HepG2 (cell line): ENCODE measurements around the gene CIB1. TPM values are rescaled to one million over a fixed set of nuclear protein-coding genes. Genes with fewer than 3 reads are reported as not detected.
A peak's percentile ranks its signal among the peaks of the same experiment; 100 is the strongest.

Experiments used
- AGO1 ChIP-seq: fragments of 200-400 bp; formaldehyde crosslinking; IDR thresholded peaks from 2 replicates; pipeline ENCODE4 v1.6.1; 2017; ENCODE audit warnings: mild to moderate bottlenecking, low read depth, low read length, moderate library complexity; ENCODE audit not compliant: poor library complexity, severe bottlenecking
- AKAP8 ChIP-seq: sonication (generic); formaldehyde crosslinking; IDR thresholded peaks from 2 replicates; pipeline ENCODE4 v1.5.1; 2020; ENCODE audit warnings: mild to moderate bottlenecking, missing genetic modification reagents
- ATF1 ChIP-seq: IDR thresholded peaks from 2 replicates; pipeline ENCODE4 v1.6.1; 2016; ENCODE audit warnings: mild to moderate bottlenecking, control low read depth
- ATRX ChIP-seq: sonication (generic); formaldehyde crosslinking; IDR thresholded peaks from 2 replicates; pipeline ENCODE4 v1.4.0; 2020; ENCODE audit warnings: missing genetic modification reagents, borderline replicate concordance
- BHLHE40 ChIP-seq: IDR thresholded peaks from 2 replicates; pipeline ENCODE4 v1.6.1; 2011; ENCODE audit warnings: low read length, improper control_type of control experiment
- CENPT ChIP-seq: sonication (generic); formaldehyde crosslinking; IDR thresholded peaks from 2 replicates; pipeline ENCODE4 v1.8.0; 2022; ENCODE audit warnings: low read depth, mild to moderate bottlenecking, moderate library complexity, missing genetic modification reagents
- GATA4 ChIP-seq: sonication (generic); IDR thresholded peaks from 2 replicates; pipeline ENCODE4 v1.6.1; 2016; ENCODE audit warnings: antibody characterized with exemption, low read depth, borderline replicate concordance
- GTF2F1 ChIP-seq: fragments of 150-350 bp; IDR thresholded peaks from 2 replicates; pipeline ENCODE4 v1.6.1; 2014; ENCODE audit warnings: low read length
- HNF4G ChIP-seq, 2 experiments: sonication (generic) in 1 of 2; formaldehyde crosslinking in 1 of 2; IDR thresholded peaks; 2 replicates each; pipeline versions ENCODE4 v1.4.0 to v1.6.1; 2011 to 2020; ENCODE audit warnings: borderline replicate concordance in 2 of 2, low read depth in 2 of 2, mild to moderate bottlenecking in 2 of 2, low read length in 1 of 2, missing genetic modification reagents in 1 of 2, moderate library complexity in 1 of 2
- ISX ChIP-seq: sonication (generic); formaldehyde crosslinking; conservative IDR thresholded peaks from 2 replicates; pipeline ENCODE4 v1.5.0; 2020; ENCODE audit warnings: missing genetic modification reagents
- JDP2 ChIP-seq: sonication (generic); formaldehyde crosslinking; IDR thresholded peaks from 2 replicates; pipeline ENCODE4 v1.8.1; 2022; ENCODE audit warnings: missing genetic modification reagents, borderline replicate concordance
- NR1H2 ChIP-seq: sonication (generic); formaldehyde crosslinking; IDR thresholded peaks from 2 replicates; pipeline ENCODE4 v1.8.1; 2022; ENCODE audit warnings: low read depth, missing genetic modification reagents, borderline replicate concordance
- NR2F6 ChIP-seq, 2 experiments: IDR thresholded peaks; 2 replicates each; pipeline ENCODE4 v1.6.1; 2016; ENCODE audit warnings: antibody characterized with exemption in 1 of 2, mild to moderate bottlenecking in 1 of 2
- POGK ChIP-seq: sonication (generic); formaldehyde crosslinking; conservative IDR thresholded peaks from 2 replicates; pipeline ENCODE4 v1.8.0; 2022; ENCODE audit warnings: mild to moderate bottlenecking, moderate library complexity, missing genetic modification reagents
- POLR2G ChIP-seq: fragments of 200-400 bp; formaldehyde crosslinking; IDR thresholded peaks from 2 replicates; pipeline ENCODE4 v1.6.1; 2018; ENCODE audit warnings: mild to moderate bottlenecking, low read depth, low read length, moderate library complexity
- RFXANK ChIP-seq: IDR thresholded peaks from 2 replicates; pipeline ENCODE4 v1.6.1; 2016
- SALL1 ChIP-seq: sonication (generic); formaldehyde crosslinking; IDR thresholded peaks from 2 replicates; pipeline ENCODE4 v1.8.0; 2022; ENCODE audit warnings: mild to moderate bottlenecking, missing genetic modification reagents
- YY1 ChIP-seq: IDR thresholded peaks from 2 replicates; pipeline ENCODE4 v1.6.1; 2011; ENCODE audit warnings: low read length, low read depth, moderate library complexity, mild to moderate bottlenecking; ENCODE audit not compliant: insufficient read depth, insufficient replicate concordance
- ZBTB38 ChIP-seq: sonication (generic); formaldehyde crosslinking; IDR thresholded peaks from 2 replicates; pipeline ENCODE4 v1.5.1; 2020; ENCODE audit warnings: mild to moderate bottlenecking, missing genetic modification reagents
- ZMYM3 ChIP-seq: sonication (generic); formaldehyde crosslinking; IDR thresholded peaks from 2 replicates; pipeline ENCODE4 v1.5.1; 2020; ENCODE audit warnings: mild to moderate bottlenecking, missing genetic modification reagents
- ZNF235 ChIP-seq: sonication (generic); formaldehyde crosslinking; IDR thresholded peaks from 2 replicates; pipeline ENCODE4 v1.8.1; 2023; ENCODE audit warnings: mild to moderate bottlenecking, missing genetic modification reagents, borderline replicate concordance
- ZNF350 ChIP-seq: sonication (generic); formaldehyde crosslinking; IDR thresholded peaks from 2 replicates; pipeline ENCODE4 v1.4.0; 2020; ENCODE audit warnings: mild to moderate bottlenecking, low read depth, missing genetic modification reagents, borderline replicate concordance
- ZNF552 ChIP-seq: sonication (generic); formaldehyde crosslinking; IDR thresholded peaks from 2 replicates; pipeline ENCODE4 v1.9.0; 2022; ENCODE audit warnings: missing genetic modification reagents, mild to moderate bottlenecking, borderline replicate concordance
- ZNF629 ChIP-seq: sonication (generic); formaldehyde crosslinking; conservative IDR thresholded peaks from 2 replicates; pipeline ENCODE4 v1.5.0; 2020; ENCODE audit warnings: missing genetic modification reagents
- ZNF777 ChIP-seq: sonication (generic); formaldehyde crosslinking; IDR thresholded peaks from 2 replicates; pipeline ENCODE4 v1.4.0; 2020; ENCODE audit warnings: missing genetic modification reagents
- ZUFSP ChIP-seq: sonication (generic); formaldehyde crosslinking; IDR thresholded peaks from 2 replicates; pipeline ENCODE4 v1.9.0; 2021; ENCODE audit warnings: missing genetic modification reagents, mild to moderate bottlenecking, borderline replicate concordance
- ZZZ3 ChIP-seq: sonication (generic); formaldehyde crosslinking; IDR thresholded peaks from 2 replicates; pipeline ENCODE4 v1.4.0; 2020; ENCODE audit warnings: missing genetic modification reagents, mild to moderate bottlenecking, borderline replicate concordance
- polyA plus RNA-seq, 8 experiments: library from polyadenylated mRNA; depleted of rRNA in 3 of 8; stranded (reverse) in 7 of 8; unstranded in 1 of 8; fragments of >200 nt; fragmentation: Illumina TruSeq in 4 of 8; extraction: Trizol in 4 of 8; gene quantifications; 2 replicates each; pipeline versions ENCODE4 v1.2.1 to v1.2.3, GENCODE V29; 2011 to 2016; ENCODE audit warnings: low read depth in 4 of 8, missing spikeins in 1 of 8, mixed read lengths in 1 of 8; ENCODE audit not compliant: insufficient read depth in 1 of 8
- total RNA-seq, 5 experiments: library from RNA; depleted of rRNA; stranded (reverse); fragments of >200 nt; fragmentation: Illumina TruSeq; extraction: Trizol; gene quantifications; 2 replicates each; pipeline ENCODE4 v1.2.3, GENCODE V29; 2016; ENCODE audit warnings: low read depth in 1 of 5

Gene CIB1
- total and polyA plus RNA-seq, 2 of the 13 experiments (the other 11 are each of a cell fraction or from before 2014, with no cell fraction given): 38.7 to 72.7 TPM

GRCh38 chr15:90243943-90244639 lies 10.3 kb upstream of the CIB1 start (continued):
- no peak for TF ChIP-seq ZUFSP (CRISPR knock-in tag)
- no peak for TF ChIP-seq GATA4
- TF ChIP-seq ZNF552 (CRISPR knock-in tag): no peak
- no peak for TF ChIP-seq ZBTB38 (CRISPR knock-in tag)
- no peak for TF ChIP-seq POLR2G
- no peak for TF ChIP-seq AGO1
- TF ChIP-seq NR1H2: no peak
- no peak for TF ChIP-seq ISX (CRISPR knock-in tag)
- no peak for TF ChIP-seq CENPT (CRISPR knock-in tag)
- TF ChIP-seq BHLHE40: no peak
- TF ChIP-seq POGK (CRISPR knock-in tag): no peak
- TF ChIP-seq ZNF235: no peak
- no peak for TF ChIP-seq YY1
- no peak for TF ChIP-seq GTF2F1
- no peak for TF ChIP-seq RFXANK (CRISPR knock-in tag)
- 0 out of 2 replicates have a peak, but pooled peaks have one; percentile 25 for TF ChIP-seq SALL1 (CRISPR knock-in tag)
- no peak for TF ChIP-seq JDP2 (CRISPR knock-in tag)
- 0 out of 2 replicates have a peak, but pooled peaks have one; percentile 22 for TF ChIP-seq HNF4G (IDR thresholded peaks at IDR 0.05; ENCODE audit: borderline replicate concordance, low read depth, low read length)
- no peak for TF ChIP-seq HNF4G (CRISPR knock-in tag; IDR thresholded peaks at IDR 0.05; ENCODE audit: borderline replicate concordance, low read depth)
- TF ChIP-seq AKAP8: no peak
- TF ChIP-seq ATF1 (CRISPR knock-in tag): no peak
- TF ChIP-seq NR2F6 (IDR thresholded peaks at IDR 0.05): no peak
- TF ChIP-seq NR2F6 (CRISPR knock-in tag; IDR thresholded peaks at IDR 0.05): no peak
- no peak for TF ChIP-seq ATRX (CRISPR knock-in tag)
- TF ChIP-seq ZNF629: peak; percentile 66
- TF ChIP-seq ZNF777 (CRISPR knock-in tag): no peak
- TF ChIP-seq ZNF350 (CRISPR knock-in tag): no peak
- TF ChIP-seq ZZZ3 (CRISPR knock-in tag): no peak
- peak; percentile 26; the same call in 1 of the 2 replicates for TF ChIP-seq ZMYM3 (CRISPR knock-in tag)
